Measurements from ENCODE around the gene GALR2. TPM values are rescaled to one million over a fixed set of nuclear protein-coding genes. Genes with fewer than 3 reads are reported as not detected.

The GALR2 gene
- total RNA-seq, 1 experiment from 2014 or later, result not detected

- Histone ChIP-seq H3K27me3 (replicated peaks; ENCODE audit: insufficient read depth, low read depth, low read length, poor library complexity) (no peaks in the 10 kb centered on the region), H3K27ac (ENCODE audit: low read depth, low read length, poor library complexity, severe bottlenecking) (no peak overlapping the region), H3K4me3 (ENCODE audit: low read depth, low read length, poor library complexity, severe bottlenecking) (no peak overlapping the region), H3K4me1 (ENCODE audit: insufficient read depth, low read length, poor library complexity, severe bottlenecking) (no peaks in the 10 kb centered on the region), H3K9me3 (ENCODE audit: low read depth, low read length, poor library complexity, severe bottlenecking) (no peaks in the 10 kb centered on the region), H3K36me3 (ENCODE audit: insufficient read depth, low read length, poor library complexity, severe bottlenecking) (peaks cover 29% of the 10 kb centered on the region)
- CTCF ChIA-PET, result no interaction called here
- TF ChIP-seq EZH2 (IDR thresholded peaks at IDR 0.05; ENCODE audit: borderline replicate concordance, low read depth, low read length, poor library complexity, severe bottlenecking) (no peak), CTCF (conservative IDR thresholded peaks at IDR 0.05; ENCODE audit: low read depth, low read length) (no peak)
- POLR2A ChIA-PET (ENCODE audit: low non-redundant PET), result no interaction called here
- intact Hi-C loops (cut with micrococcal nuclease; ENCODE audit: unreplicated experiment), result no loop called here
- DNase-seq (ENCODE audit: low spot score), result no peak
- no TSS peak for BruUV-seq (replicated peaks)
Observed at GRCh38 chr17:76088868-76089576, 14.4 kb downstream of the GALR2 start.

- ChIA-PET POLR2A (ENCODE audit: low non-redundant PET) (no interaction called here), CTCF (no interaction called here)
- H3K27ac ChIP-seq (ENCODE audit: low read depth, low read length, poor library complexity, severe bottlenecking), result no peak overlapping the region
- no peak overlapping the region for H3K4me3 ChIP-seq (ENCODE audit: low read depth, low read length, poor library complexity, severe bottlenecking)
- no TSS peak for BruUV-seq (replicated peaks)
- TF ChIP-seq CTCF (conservative IDR thresholded peaks at IDR 0.05; ENCODE audit: low read depth, low read length) (no peak), EZH2 (IDR thresholded peaks at IDR 0.05; ENCODE audit: borderline replicate concordance, low read depth, low read length, poor library complexity, severe bottlenecking) (no peak)
- H3K27me3 ChIP-seq (replicated peaks; ENCODE audit: insufficient read depth, low read depth, low read length, poor library complexity), result no peaks in the 10 kb centered on the region
- no peaks in the 10 kb centered on the region for H3K9me3 ChIP-seq (ENCODE audit: low read depth, low read length, poor library complexity, severe bottlenecking)
- intact Hi-C loops (cut with micrococcal nuclease; ENCODE audit: unreplicated experiment), result no loop called here
- DNase-seq (ENCODE audit: low spot score), result no peak
- H3K4me1 ChIP-seq (ENCODE audit: insufficient read depth, low read length, poor library complexity, severe bottlenecking), result no peaks in the 10 kb centered on the region
- H3K36me3 ChIP-seq (ENCODE audit: insufficient read depth, low read length, poor library complexity, severe bottlenecking), result peaks cover 30% of the 10 kb centered on the region
Observed at GRCh38 chr17:76089680-76090516, 15.3 kb downstream of the GALR2 start.

GRCh38 chr17:76090517-76091129 is 16.0 kb downstream of the GALR2 start:
- no peak for TF ChIP-seq CTCF (conservative IDR thresholded peaks at IDR 0.05; ENCODE audit: low read depth, low read length)
- TF ChIP-seq EZH2 (IDR thresholded peaks at IDR 0.05; ENCODE audit: borderline replicate concordance, low read depth, low read length, poor library complexity, severe bottlenecking), result no peak

More at GRCh38 chr17:76090517-76091129, 16.0 kb downstream of the GALR2 start:
- H3K27me3 ChIP-seq (replicated peaks; ENCODE audit: insufficient read depth, low read depth, low read length, poor library complexity), result no peaks in the 10 kb centered on the region
- no peak for DNase-seq (ENCODE audit: low spot score)
- intact Hi-C loops (cut with micrococcal nuclease; ENCODE audit: unreplicated experiment), result no loop called here
- peaks cover 31% of the 10 kb centered on the region for H3K36me3 ChIP-seq (ENCODE audit: insufficient read depth, low read length, poor library complexity, severe bottlenecking)
- no TSS peak for BruUV-seq (replicated peaks)
- no peak overlapping the region for H3K4me3 ChIP-seq (ENCODE audit: low read depth, low read length, poor library complexity, severe bottlenecking)
- H3K4me1 ChIP-seq (ENCODE audit: insufficient read depth, low read length, poor library complexity, severe bottlenecking), result no peaks in the 10 kb centered on the region
- H3K9me3 ChIP-seq (ENCODE audit: low read depth, low read length, poor library complexity, severe bottlenecking), result no peaks in the 10 kb centered on the region
- POLR2A ChIA-PET (ENCODE audit: low non-redundant PET), result no interaction called here
- CTCF ChIA-PET, result no interaction called here
- no peak overlapping the region for H3K27ac ChIP-seq (ENCODE audit: low read depth, low read length, poor library complexity, severe bottlenecking)
